Loucy (cell line): ENCODE results near the gene WFIKKN1.

Source experiments
- EZH2phosphoT487 ChIP-seq: fragments of 200-600 bp; IDR thresholded peaks from 2 replicates; pipeline ENCODE4 v1.6.1; 2018; ENCODE audit warnings: antibody characterized with exemption, mild to moderate bottlenecking, moderate library complexity, borderline replicate concordance
- TF ChIP-seq, protein P1 (sequence below): fragments of 200-600 bp; sonication (generic); conservative IDR thresholded peaks from 2 replicates; pipeline ENCODE4 v1.5.1; 2014; ENCODE audit warnings: mild to moderate bottlenecking, antibody characterized with exemption, low read length

DNA sequence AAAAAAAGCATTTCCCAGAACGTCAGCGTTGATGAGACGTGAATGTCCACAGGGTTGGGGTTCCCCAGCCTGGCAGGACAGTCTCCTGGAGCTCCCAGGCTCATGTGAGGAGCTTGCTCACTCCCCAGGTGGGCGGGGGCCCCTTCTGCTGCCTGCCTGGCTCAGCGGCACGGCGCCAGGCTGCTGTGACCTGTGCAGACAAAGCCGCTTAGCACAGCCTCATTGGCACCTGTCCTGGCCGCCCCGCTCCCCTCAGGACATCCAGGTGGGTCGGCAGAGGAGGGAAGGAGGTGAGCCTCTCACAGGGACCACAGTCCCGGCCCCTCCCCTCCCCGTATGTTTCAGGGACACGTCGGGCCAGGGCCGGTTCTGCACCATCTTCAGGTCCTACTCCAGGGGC lies 12.9 kb upstream of the WFIKKN1 start:
- TF ChIP-seq, protein P1, sequence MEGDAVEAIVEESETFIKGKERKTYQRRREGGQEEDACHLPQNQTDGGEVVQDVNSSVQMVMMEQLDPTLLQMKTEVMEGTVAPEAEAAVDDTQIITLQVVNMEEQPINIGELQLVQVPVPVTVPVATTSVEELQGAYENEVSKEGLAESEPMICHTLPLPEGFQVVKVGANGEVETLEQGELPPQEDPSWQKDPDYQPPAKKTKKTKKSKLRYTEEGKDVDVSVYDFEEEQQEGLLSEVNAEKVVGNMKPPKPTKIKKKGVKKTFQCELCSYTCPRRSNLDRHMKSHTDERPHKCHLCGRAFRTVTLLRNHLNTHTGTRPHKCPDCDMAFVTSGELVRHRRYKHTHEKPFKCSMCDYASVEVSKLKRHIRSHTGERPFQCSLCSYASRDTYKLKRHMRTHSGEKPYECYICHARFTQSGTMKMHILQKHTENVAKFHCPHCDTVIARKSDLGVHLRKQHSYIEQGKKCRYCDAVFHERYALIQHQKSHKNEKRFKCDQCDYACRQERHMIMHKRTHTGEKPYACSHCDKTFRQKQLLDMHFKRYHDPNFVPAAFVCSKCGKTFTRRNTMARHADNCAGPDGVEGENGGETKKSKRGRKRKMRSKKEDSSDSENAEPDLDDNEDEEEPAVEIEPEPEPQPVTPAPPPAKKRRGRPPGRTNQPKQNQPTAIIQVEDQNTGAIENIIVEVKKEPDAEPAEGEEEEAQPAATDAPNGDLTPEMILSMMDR: no peak
- TF ChIP-seq EZH2phosphoT487: no peak
